GM12878 (cell line): ENCODE measurements around the gene WHRN.

ENCODE experiments used
- ATF2 ChIP-seq: IDR thresholded peaks from 2 replicates; pipeline ENCODE4 v1.6.1; 2012; ENCODE audit warnings: low read length, inconsistent platforms
- CTCF ChIP-seq, 3 experiments: IDR thresholded peaks in 2 of 3; conservative IDR thresholded peaks in 1 of 3; 2 replicates each; pipeline ENCODE4 v1.5.1; 2011; ENCODE audit warnings: low read depth in 3 of 3, low read length in 3 of 3, mild to moderate bottlenecking in 3 of 3, control low read depth in 2 of 3, moderate library complexity in 2 of 3, inconsistent platforms in 1 of 3, mixed read lengths in 1 of 3; ENCODE audit not compliant: control insufficient read depth in 2 of 3, insufficient read depth in 1 of 3; ENCODE audit errors: extremely low read depth in 1 of 3
- TAF1 ChIP-seq: IDR thresholded peaks from 2 replicates; pipeline ENCODE4 v1.6.1; 2011; ENCODE audit warnings: mild to moderate bottlenecking, low read depth, low read length, borderline replicate concordance

- TF ChIP-seq CTCF (IDR thresholded peaks at IDR 0.05 in 2 of 3, conservative IDR thresholded peaks at IDR 0.05 in 1 of 3; ENCODE audit: control insufficient read depth in 2 of 3, extremely low read depth in 1 of 3, insufficient read depth in 1 of 3, low read depth in 3 of 3, low read length in 3 of 3) = no peak
- TF ChIP-seq ATF2 = no peak
- TF ChIP-seq TAF1 = no peak
These were observed 140.1 kb downstream of the WHRN start for GRCh38 chr9:114365194-114365593.
